Fibroblast of lung (primary cell): ENCODE data around the gene TMED5. TPM values are rescaled to one million over a fixed set of nuclear protein-coding genes. Genes with fewer than 3 reads are reported as not detected.

Experiments used
- DNase-seq, 2 donors: peaks; one replicate each; pipeline versions ENCODE4 v3.0.0 to v3.0.0-alpha.2; 2010; ENCODE audit warnings: low read depth in 2 of 2
- H2AFZ ChIP-seq: 2 replicates; pipeline ENCODE4 v1.5.1; 2012; ENCODE audit warnings: low read length, control low read depth, inconsistent platforms
- H3K27ac ChIP-seq: 2 replicates; pipeline ENCODE4 v1.5.1; 2011; ENCODE audit warnings: low read length, control low read depth; ENCODE audit not compliant: insufficient read depth
- H3K27me3 ChIP-seq: 2 replicates; pipeline ENCODE4 v1.5.1; 2011; ENCODE audit warnings: mild to moderate bottlenecking, low read length; ENCODE audit not compliant: control insufficient read depth, insufficient read depth
- H3K36me3 ChIP-seq: 2 replicates; pipeline ENCODE4 v1.5.1; 2011; ENCODE audit warnings: low read length; ENCODE audit not compliant: control insufficient read depth, insufficient read depth
- H3K4me1 ChIP-seq: 2 replicates; pipeline ENCODE4 v1.5.1; 2011; ENCODE audit warnings: low read length; ENCODE audit not compliant: control insufficient read depth, insufficient read depth; ENCODE audit errors: extremely low read depth
- H3K4me2 ChIP-seq: 2 replicates; pipeline ENCODE4 v1.5.1; 2011; ENCODE audit warnings: low read length, control low read depth; ENCODE audit not compliant: insufficient read depth; ENCODE audit errors: extremely low read depth
- H3K4me3 ChIP-seq, 4 experiments: fragments of 200-600 bp in 1 of 4; sonication (generic) in 1 of 4; replicated peaks in 1 of 4; 2 replicates each; pipeline ENCODE4 v1.5.1; 2011 to 2016; ENCODE audit warnings: low read length in 4 of 4, low read depth in 3 of 4, mild to moderate bottlenecking in 3 of 4, control low read depth in 2 of 4, inconsistent platforms in 1 of 4, mixed read lengths in 1 of 4; ENCODE audit not compliant: insufficient read depth in 1 of 4; ENCODE audit errors: control extremely low read depth in 1 of 4
- H3K79me2 ChIP-seq: 2 replicates; pipeline ENCODE4 v1.5.1; 2012; ENCODE audit warnings: mild to moderate bottlenecking, low read length, inconsistent platforms; ENCODE audit not compliant: control insufficient read depth, insufficient read depth
- H3K9ac ChIP-seq: 2 replicates; pipeline ENCODE4 v1.5.1; 2011; ENCODE audit warnings: mild to moderate bottlenecking, low read length, control low read depth; ENCODE audit not compliant: insufficient read depth
- H3K9me3 ChIP-seq: 2 replicates; pipeline ENCODE4 v1.5.1; 2012; ENCODE audit warnings: low read depth, low read length; ENCODE audit not compliant: control insufficient read depth, insufficient read depth
- H4K20me1 ChIP-seq: 2 replicates; pipeline ENCODE4 v1.5.1; 2011; ENCODE audit warnings: low read length; ENCODE audit not compliant: control insufficient read depth, insufficient read depth; ENCODE audit errors: extremely low read depth
- EZH2 ChIP-seq: IDR thresholded peaks from 2 replicates; pipeline ENCODE4 v1.5.1; 2012; ENCODE audit warnings: low read length, control low read depth, mild to moderate bottlenecking; ENCODE audit errors: missing control alignments
- polyA plus RNA-seq, 2 donors: library from polyadenylated mRNA; depleted of rRNA in 1 of 2; stranded (reverse) in 1 of 2; unstranded in 1 of 2; fragments of >200 nt; gene quantifications; 2 replicates each; pipeline ENCODE4 v1.2.1, GENCODE V29; 2011 to 2012; ENCODE audit warnings: missing spikeins in 1 of 2
- total RNA-seq: library from RNA; depleted of rRNA; stranded (reverse); fragments of >200 nt; gene quantifications from 2 replicates; pipeline ENCODE4 v1.2.1, GENCODE V29; 2014
- TF ChIP-seq, protein P1 (sequence below), 2 donors: IDR thresholded peaks in 1 of 2; conservative IDR thresholded peaks in 1 of 2; 1 replicate in 1 of 2; 2 replicates in 1 of 2; pipeline ENCODE4 v1.5.1; 2011 to 2012; ENCODE audit warnings: low read length in 2 of 2, control low read depth in 1 of 2, inconsistent platforms in 1 of 2, low read depth in 1 of 2, mild to moderate bottlenecking in 1 of 2

Gene TMED5
- total and polyA plus RNA-seq, 2 donors (not counting 1 experiment from before 2014, with no cell fraction given), result 56.0 to 82.6 TPM

DNA sequence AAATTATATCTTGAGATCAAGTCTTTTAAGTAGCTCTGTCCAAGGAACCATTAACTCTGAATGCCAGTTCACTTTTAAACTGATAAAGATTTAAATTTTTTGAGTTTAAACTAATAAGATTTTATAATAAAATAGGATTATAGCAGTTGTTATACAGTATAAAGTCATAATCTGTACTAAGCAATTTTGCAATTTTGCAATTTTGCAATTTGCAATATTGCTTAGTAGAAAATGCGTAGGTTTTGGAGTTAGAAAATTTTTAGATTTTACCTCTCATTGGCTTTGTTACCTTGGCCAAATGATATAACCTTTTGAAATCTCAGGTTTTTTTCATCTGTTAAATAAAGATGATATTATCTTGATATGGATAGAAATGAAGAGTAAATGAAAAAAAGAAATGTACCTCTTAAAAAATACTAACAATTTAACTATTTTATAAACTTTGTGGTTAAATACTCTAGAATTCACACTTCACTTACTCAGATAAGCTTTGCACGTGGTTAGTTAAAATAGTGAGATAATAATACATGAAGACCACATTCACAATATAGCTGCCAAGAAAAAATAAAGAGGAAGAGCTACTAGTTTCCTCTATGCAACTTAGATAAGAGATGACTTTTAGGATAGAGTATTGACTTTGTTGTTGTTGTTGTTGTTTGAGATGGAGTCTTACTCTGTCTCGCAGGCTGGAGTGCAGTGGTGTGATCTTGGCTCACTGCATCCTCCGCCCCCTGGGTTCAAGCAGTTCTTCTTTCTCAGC is 14.2 kb upstream of the TMED5 start:
- no peaks in the 10 kb centered on the region for H3K9me3 ChIP-seq
- H3K36me3 ChIP-seq, result peaks cover 4% of the 10 kb centered on the region
- no peak overlapping the region for H3K27ac ChIP-seq
- no peaks in the 10 kb centered on the region for H3K4me1 ChIP-seq
- H4K20me1 ChIP-seq, result no peaks in the 10 kb centered on the region
- no peak overlapping the region for H2AFZ ChIP-seq
- TF ChIP-seq, protein P1, sequence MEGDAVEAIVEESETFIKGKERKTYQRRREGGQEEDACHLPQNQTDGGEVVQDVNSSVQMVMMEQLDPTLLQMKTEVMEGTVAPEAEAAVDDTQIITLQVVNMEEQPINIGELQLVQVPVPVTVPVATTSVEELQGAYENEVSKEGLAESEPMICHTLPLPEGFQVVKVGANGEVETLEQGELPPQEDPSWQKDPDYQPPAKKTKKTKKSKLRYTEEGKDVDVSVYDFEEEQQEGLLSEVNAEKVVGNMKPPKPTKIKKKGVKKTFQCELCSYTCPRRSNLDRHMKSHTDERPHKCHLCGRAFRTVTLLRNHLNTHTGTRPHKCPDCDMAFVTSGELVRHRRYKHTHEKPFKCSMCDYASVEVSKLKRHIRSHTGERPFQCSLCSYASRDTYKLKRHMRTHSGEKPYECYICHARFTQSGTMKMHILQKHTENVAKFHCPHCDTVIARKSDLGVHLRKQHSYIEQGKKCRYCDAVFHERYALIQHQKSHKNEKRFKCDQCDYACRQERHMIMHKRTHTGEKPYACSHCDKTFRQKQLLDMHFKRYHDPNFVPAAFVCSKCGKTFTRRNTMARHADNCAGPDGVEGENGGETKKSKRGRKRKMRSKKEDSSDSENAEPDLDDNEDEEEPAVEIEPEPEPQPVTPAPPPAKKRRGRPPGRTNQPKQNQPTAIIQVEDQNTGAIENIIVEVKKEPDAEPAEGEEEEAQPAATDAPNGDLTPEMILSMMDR (conservative IDR thresholded peaks at IDR 0.05 in 1 of 2, IDR thresholded peaks at IDR 0.05 in 1 of 2; ENCODE audit: low read depth in 1 of 2, low read length in 2 of 2), result no peak
- TF ChIP-seq EZH2, result no peak
- no peaks in the 10 kb centered on the region for H3K79me2 ChIP-seq
- no peak overlapping the region for H3K4me2 ChIP-seq
- H3K9ac ChIP-seq, result no peak overlapping the region
- H3K4me3 ChIP-seq, result no peak overlapping the region
- DNase-seq, result no peak
- no peaks in the 10 kb centered on the region for H3K27me3 ChIP-seq

DNA sequence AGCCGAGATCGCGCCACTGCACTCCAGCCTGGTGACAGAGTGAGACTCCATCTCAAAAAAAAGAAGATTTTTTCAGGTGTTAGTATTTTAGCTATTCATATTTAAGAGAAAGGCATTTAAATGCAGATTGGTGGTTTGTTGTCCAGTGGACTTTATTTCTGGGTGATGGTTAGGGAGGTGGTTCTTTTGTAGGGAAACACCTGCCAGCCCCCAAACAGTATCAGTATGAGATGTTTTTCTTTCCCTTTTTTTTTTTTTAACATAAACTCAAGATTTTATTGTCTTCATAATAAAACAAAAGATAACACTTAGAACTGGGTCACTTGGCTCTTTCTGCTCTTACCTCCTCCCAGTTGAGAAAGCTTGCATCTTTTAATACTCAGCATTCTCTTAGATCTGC is 10.2 kb upstream of the TMED5 start:
- H3K27ac ChIP-seq, result no peak overlapping the region
- H3K36me3 ChIP-seq, result no peaks in the 10 kb centered on the region
- no peak overlapping the region for H3K4me2 ChIP-seq
- H3K4me3 ChIP-seq, result no peak overlapping the region
- H3K9me3 ChIP-seq, result no peaks in the 10 kb centered on the region
- no peaks in the 10 kb centered on the region for H3K4me1 ChIP-seq
- H2AFZ ChIP-seq, result no peak overlapping the region
- TF ChIP-seq, protein P1 (conservative IDR thresholded peaks at IDR 0.05 in 1 of 2, IDR thresholded peaks at IDR 0.05 in 1 of 2; ENCODE audit: low read depth in 1 of 2, low read length in 2 of 2), result no peak
- no peak for TF ChIP-seq EZH2
- DNase-seq, result no peak
- H3K79me2 ChIP-seq, result peaks cover 2% of the 10 kb centered on the region
- H3K27me3 ChIP-seq, result no peaks in the 10 kb centered on the region
- H4K20me1 ChIP-seq, result no peaks in the 10 kb centered on the region
- no peak overlapping the region for H3K9ac ChIP-seq

DNA sequence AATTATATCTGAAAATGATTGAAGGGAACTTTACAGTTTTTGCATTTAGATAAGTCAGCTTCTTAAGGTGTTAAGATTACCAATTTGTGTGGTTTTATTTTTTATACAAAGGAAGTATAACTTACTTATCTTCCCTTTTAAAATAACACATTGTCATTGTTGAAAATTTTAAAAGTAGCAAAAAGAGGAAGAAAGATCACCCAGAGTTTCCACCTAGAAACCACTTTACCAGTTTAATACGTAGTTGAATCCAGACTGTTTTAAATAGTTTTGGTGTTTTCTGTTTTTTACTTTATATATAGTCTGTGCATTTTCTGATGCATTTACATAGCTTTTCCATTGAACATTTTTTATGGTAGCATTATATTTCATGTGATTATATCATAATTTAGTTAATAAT is 6.5 kb upstream of the TMED5 start:
- Histone ChIP-seq H3K36me3 (no peaks in the 10 kb centered on the region), H3K9me3 (no peaks in the 10 kb centered on the region), H3K27me3 (no peaks in the 10 kb centered on the region), H2AFZ (no peak overlapping the region), H3K79me2 (peaks cover 16% of the 10 kb centered on the region), H3K4me2 (no peak overlapping the region), H3K27ac (no peak overlapping the region), H3K4me3 (no peak overlapping the region), H4K20me1 (no peaks in the 10 kb centered on the region), H3K9ac (no peak overlapping the region), H3K4me1 (no peaks in the 10 kb centered on the region)
- TF ChIP-seq EZH2, result no peak
- TF ChIP-seq, protein P1 (conservative IDR thresholded peaks at IDR 0.05 in 1 of 2, IDR thresholded peaks at IDR 0.05 in 1 of 2; ENCODE audit: low read depth in 1 of 2, low read length in 2 of 2), result no peak
- no peak for DNase-seq
